IPS-15b (cell line): Measurements from ENCODE around the gene KCNIP4.

ENCODE experiments used
- H3K27me3 ChIP-seq: one replicate; pipeline ENCODE4 v1.6.1; 2013; ENCODE audit warnings: low read length; ENCODE audit not compliant: control insufficient read depth, insufficient read depth
- H3K36me3 ChIP-seq: one replicate; pipeline ENCODE4 v1.6.1; 2013; ENCODE audit warnings: low read length; ENCODE audit not compliant: control insufficient read depth, insufficient read depth
- H3K4me1 ChIP-seq: one replicate; pipeline ENCODE4 v1.6.1; 2013; ENCODE audit warnings: mild to moderate bottlenecking, low read length; ENCODE audit not compliant: control insufficient read depth, insufficient read depth
- H3K4me3 ChIP-seq: one replicate; pipeline ENCODE4 v1.5.1; 2013; ENCODE audit warnings: low read depth, low read length
- H3K9ac ChIP-seq: one replicate; pipeline ENCODE4 v1.6.1; 2013; ENCODE audit warnings: low read depth, mild to moderate bottlenecking, low read length
- H3K9me3 ChIP-seq: one replicate; pipeline ENCODE4 v1.6.1; 2013; ENCODE audit warnings: mild to moderate bottlenecking, low read length; ENCODE audit not compliant: control insufficient read depth, insufficient read depth

KCNIP4 gene

GRCh38 chr4:20960291-20960690 lies 988.3 kb downstream of the KCNIP4 start:
- H3K4me3 ChIP-seq = no peak overlapping the region
- no peaks in the 10 kb centered on the region for H3K9me3 ChIP-seq
- no peaks in the 10 kb centered on the region for H3K27me3 ChIP-seq
- H3K36me3 ChIP-seq = no peaks in the 10 kb centered on the region
- no peaks in the 10 kb centered on the region for H3K4me1 ChIP-seq
- H3K9ac ChIP-seq = no peak overlapping the region

DNA sequence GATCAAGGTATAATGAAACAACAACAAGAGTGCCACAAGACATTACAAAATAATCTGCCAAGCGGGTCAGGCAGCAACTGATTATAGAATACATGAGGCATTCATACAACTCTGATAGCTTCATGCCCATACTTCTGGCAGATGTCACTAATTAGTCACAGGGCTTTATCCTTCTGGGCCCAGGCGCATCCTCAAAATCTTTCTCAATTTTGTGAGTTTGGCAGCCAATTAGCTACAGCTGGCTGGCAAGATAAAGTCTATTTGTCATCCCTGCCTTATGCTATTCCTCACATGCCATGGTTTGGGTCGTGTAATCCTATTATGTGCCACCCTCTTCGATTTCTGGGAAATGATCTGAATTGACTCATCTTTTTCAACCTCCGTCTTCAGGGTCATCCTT lies 994.0 kb downstream of the KCNIP4 start:
- Histone ChIP-seq H3K9ac (no peak overlapping the region), H3K36me3 (no peaks in the 10 kb centered on the region), H3K9me3 (no peaks in the 10 kb centered on the region), H3K4me3 (no peak overlapping the region), H3K27me3 (no peaks in the 10 kb centered on the region), H3K4me1 (no peaks in the 10 kb centered on the region)

GRCh38 chr4:20944961-20945360 lies 1003.6 kb downstream of the KCNIP4 start:
- Histone ChIP-seq H3K9ac (no peak overlapping the region), H3K4me1 (no peaks in the 10 kb centered on the region), H3K9me3 (no peaks in the 10 kb centered on the region), H3K27me3 (no peaks in the 10 kb centered on the region), H3K4me3 (no peak overlapping the region), H3K36me3 (no peaks in the 10 kb centered on the region)

- Histone ChIP-seq H3K9ac (no peak overlapping the region), H3K4me1 (no peaks in the 10 kb centered on the region), H3K36me3 (no peaks in the 10 kb centered on the region), H3K9me3 (no peaks in the 10 kb centered on the region), H3K27me3 (no peaks in the 10 kb centered on the region), H3K4me3 (no peak overlapping the region)
These were observed 1004.1 kb downstream of the KCNIP4 start for GRCh38 chr4:20944451-20944850.

GRCh38 chr4:20938204-20938603 lies 1010.4 kb downstream of the KCNIP4 start:
- H3K4me3 ChIP-seq = no peak overlapping the region
- H3K4me1 ChIP-seq = no peaks in the 10 kb centered on the region
- no peaks in the 10 kb centered on the region for H3K36me3 ChIP-seq
- H3K9ac ChIP-seq = no peak overlapping the region
- no peaks in the 10 kb centered on the region for H3K9me3 ChIP-seq
- H3K27me3 ChIP-seq = no peaks in the 10 kb centered on the region

DNA sequence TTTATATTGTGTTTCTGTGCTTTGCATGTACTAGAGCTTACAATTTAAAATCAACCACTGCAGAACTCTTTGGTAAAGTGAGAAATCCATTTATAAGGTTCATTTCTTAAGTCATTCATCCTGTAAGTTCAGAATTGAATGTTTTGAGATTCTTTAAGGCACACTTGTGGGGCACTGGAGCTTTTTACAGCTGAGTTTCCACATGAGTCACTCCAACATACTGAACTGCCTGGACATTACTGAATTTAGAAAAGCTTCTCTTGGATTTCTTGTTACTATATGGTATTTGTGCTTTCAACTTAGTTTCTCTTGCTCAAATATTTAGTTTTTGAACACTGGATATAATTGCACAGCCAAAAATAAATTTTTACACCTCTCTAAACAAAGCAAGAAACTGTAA lies 1022.0 kb downstream of the KCNIP4 start:
- Histone ChIP-seq H3K9me3 (no peaks in the 10 kb centered on the region), H3K36me3 (no peaks in the 10 kb centered on the region), H3K27me3 (no peaks in the 10 kb centered on the region), H3K9ac (no peak overlapping the region), H3K4me3 (no peak overlapping the region), H3K4me1 (no peaks in the 10 kb centered on the region)

- Histone ChIP-seq H3K4me3 (no peak overlapping the region), H3K9ac (no peak overlapping the region), H3K36me3 (no peaks in the 10 kb centered on the region), H3K27me3 (no peaks in the 10 kb centered on the region), H3K9me3 (no peaks in the 10 kb centered on the region), H3K4me1 (no peaks in the 10 kb centered on the region)
These were observed 1023.4 kb downstream of the KCNIP4 start for GRCh38 chr4:20925176-20925575.

DNA sequence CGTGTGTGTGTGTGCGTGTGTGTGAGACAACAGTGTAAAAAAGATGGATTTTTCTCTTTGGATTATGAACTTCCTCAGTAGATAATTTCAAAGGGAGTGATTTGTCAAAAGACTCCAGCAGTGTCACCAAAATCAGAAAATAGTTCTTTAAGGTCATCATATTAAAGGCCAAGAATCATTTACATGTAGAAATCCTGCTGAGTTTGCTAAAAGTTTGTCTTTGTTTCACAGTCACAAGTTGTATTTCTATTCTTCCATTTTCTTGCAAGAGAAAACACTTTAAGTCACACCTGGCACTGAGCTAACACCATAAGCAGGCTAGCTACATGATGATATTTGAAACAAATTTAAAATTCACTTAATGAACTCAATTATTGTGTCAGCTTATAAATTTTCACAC lies 1025.6 kb downstream of the KCNIP4 start:
- H3K4me3 ChIP-seq = no peak overlapping the region
- H3K4me1 ChIP-seq = no peaks in the 10 kb centered on the region
- no peaks in the 10 kb centered on the region for H3K9me3 ChIP-seq
- no peaks in the 10 kb centered on the region for H3K27me3 ChIP-seq
- H3K9ac ChIP-seq = no peak overlapping the region
- H3K36me3 ChIP-seq = no peaks in the 10 kb centered on the region

DNA sequence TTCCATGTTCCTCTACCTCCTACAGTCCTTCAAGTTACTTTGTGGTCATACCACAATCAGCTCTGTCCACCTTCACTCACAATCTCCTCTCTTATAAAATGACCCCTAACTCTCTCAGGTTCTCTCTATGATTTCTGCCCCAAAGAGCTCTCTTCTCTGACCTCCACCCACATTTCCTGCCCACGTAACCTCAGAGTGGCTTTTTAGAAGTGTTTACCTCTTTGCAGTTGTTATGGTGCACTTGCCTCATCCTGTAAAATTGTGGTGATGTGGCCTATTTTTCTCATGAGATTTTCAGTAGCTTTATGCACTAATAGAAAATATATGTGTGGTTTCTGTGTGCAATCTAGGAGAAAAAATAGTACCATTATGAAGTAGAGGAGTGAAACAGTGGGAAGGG lies 1032.5 kb downstream of the KCNIP4 start:
- Histone ChIP-seq H3K4me3 (no peak overlapping the region), H3K36me3 (no peaks in the 10 kb centered on the region), H3K27me3 (no peaks in the 10 kb centered on the region), H3K9ac (no peak overlapping the region), H3K4me1 (no peaks in the 10 kb centered on the region), H3K9me3 (no peaks in the 10 kb centered on the region)

- H3K4me3 ChIP-seq = no peak overlapping the region
These were observed 1043.6 kb downstream of the KCNIP4 start for GRCh38 chr4:20904966-20905365.

GRCh38 chr4:20901851-20902250 lies 1046.7 kb downstream of the KCNIP4 start:
- no peaks in the 10 kb centered on the region for H3K4me1 ChIP-seq
- H3K27me3 ChIP-seq = no peaks in the 10 kb centered on the region
- no peaks in the 10 kb centered on the region for H3K36me3 ChIP-seq
- no peaks in the 10 kb centered on the region for H3K9me3 ChIP-seq
- H3K9ac ChIP-seq = no peak overlapping the region
- H3K4me3 ChIP-seq = no peak overlapping the region

More at GRCh38 chr4:20904966-20905365, 1043.6 kb downstream of the KCNIP4 start:
- Histone ChIP-seq H3K4me1 (no peaks in the 10 kb centered on the region), H3K9ac (no peak overlapping the region), H3K9me3 (no peaks in the 10 kb centered on the region), H3K36me3 (no peaks in the 10 kb centered on the region), H3K27me3 (no peaks in the 10 kb centered on the region)

GRCh38 chr4:20899591-20899990 lies 1049.0 kb downstream of the KCNIP4 start:
- no peaks in the 10 kb centered on the region for H3K27me3 ChIP-seq
- no peaks in the 10 kb centered on the region for H3K4me1 ChIP-seq
- no peak overlapping the region for H3K4me3 ChIP-seq
- H3K9ac ChIP-seq = no peak overlapping the region
- H3K36me3 ChIP-seq = no peaks in the 10 kb centered on the region
- H3K9me3 ChIP-seq = no peaks in the 10 kb centered on the region

GRCh38 chr4:20895988-20896387 lies 1052.6 kb downstream of the KCNIP4 start:
- no peaks in the 10 kb centered on the region for H3K4me1 ChIP-seq
- H3K9ac ChIP-seq = no peak overlapping the region
- no peak overlapping the region for H3K4me3 ChIP-seq
- no peaks in the 10 kb centered on the region for H3K36me3 ChIP-seq
- H3K27me3 ChIP-seq = no peaks in the 10 kb centered on the region
- no peaks in the 10 kb centered on the region for H3K9me3 ChIP-seq
